ENCODE measurements around the gene PATE1. TPM values are rescaled to one million over a fixed set of nuclear protein-coding genes. Genes with fewer than 3 reads are reported as not detected.

Gene PATE1, protein sequence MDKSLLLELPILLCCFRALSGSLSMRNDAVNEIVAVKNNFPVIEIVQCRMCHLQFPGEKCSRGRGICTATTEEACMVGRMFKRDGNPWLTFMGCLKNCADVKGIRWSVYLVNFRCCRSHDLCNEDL
- not detected in 2 replicates for total RNA-seq

DNA sequence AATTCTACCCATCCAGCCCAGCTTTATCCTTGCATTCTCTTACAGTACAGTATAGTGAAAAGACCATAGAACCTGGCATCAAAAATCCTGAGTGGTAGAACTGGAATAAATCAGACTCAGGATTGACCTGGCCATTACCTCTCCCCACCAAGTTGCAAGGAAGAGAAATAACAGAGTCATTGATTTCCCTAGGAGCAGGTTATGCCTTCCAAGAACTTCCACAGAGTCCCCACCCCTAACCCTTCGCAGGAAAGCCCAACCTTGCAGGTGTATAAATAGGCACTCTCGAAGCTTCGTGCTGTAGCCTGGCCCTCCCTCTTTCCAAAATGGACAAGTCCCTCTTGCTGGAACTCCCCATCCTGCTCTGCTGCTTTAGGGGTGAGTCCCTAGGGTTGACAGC, at the start of gene PATE1:
TSS of gene PATE1 (plus strand) at position 301 of the 400 bp plus-strand sequence. CDS start at position 327, 26 bp downstream.

DNA sequence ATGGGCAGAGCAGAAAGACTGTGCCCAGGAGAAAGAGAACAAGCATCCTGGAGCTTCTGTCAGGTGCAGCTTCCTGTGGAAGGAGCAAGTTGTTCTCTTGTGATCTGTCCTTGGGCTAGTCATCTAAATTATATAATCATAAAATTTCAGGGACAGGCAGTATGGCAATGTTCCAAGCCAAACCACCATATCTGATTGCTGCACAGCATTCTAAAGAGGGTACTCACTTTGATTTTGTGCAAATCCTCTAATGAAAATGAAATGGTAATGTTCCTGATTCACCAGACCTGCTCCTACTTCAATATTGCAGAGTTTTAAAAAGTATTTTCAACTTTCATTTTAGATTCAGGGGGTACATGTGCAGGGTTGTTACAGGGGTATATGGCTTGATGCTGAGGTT, 32.6 kb downstream of the PATE1 start, which contains the start of gene PATE2:
TSS of gene PATE2 (minus strand) at position 101 of the 400 bp plus-strand sequence. CDS start at position 46, 55 bp downstream.

DNA sequence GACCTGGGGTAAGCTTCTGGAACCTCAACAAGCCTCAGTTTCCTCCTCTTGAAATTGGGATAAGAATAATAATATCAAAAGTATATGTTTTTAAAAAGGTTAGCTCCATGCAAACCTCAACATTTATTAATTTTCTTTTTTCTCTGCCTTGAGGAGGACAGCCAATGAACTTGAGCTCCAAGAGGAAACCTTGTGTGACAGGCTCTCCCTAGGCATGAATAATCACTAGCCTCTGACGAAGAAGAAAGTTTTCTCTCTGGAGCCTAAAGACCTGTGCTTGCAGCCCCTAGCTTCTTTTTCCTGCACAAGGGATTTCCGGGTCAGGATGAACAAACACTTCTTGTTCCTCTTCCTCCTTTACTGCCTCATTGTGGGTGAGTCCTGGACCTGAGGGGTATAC, 41.7 kb downstream of the PATE1 start, which contains the start of gene PATE3:
TSS of gene PATE3 (plus strand) at position 301 of the 400 bp plus-strand sequence. CDS start at position 326, 25 bp downstream.

Other genes starting within 250 kb of the PATE1 start
- 75.3 and 124 TPM in 2 replicates for gene EI24, start 176.8 kb upstream of the PATE1 start, total RNA-seq
- gene STT3A, start 153.4 kb upstream of the PATE1 start, total RNA-seq, result 348 and 594 TPM in 2 replicates
- 11.6 and 55.7 TPM in 2 replicates for gene CHEK1, start 121.1 kb upstream of the PATE1 start, total RNA-seq
- gene ACRV1, start 65.4 kb upstream of the PATE1 start, total RNA-seq, result not detected in 2 replicates
- gene PATE2, start 32.5 kb downstream of the PATE1 start, total RNA-seq, result 0.29 TPM in 1 of 2 replicates, not detected in the other
- gene PATE3, start 41.8 kb downstream of the PATE1 start, total RNA-seq, result not detected in 2 replicates
- gene PATE4, start 87.0 kb downstream of the PATE1 start, total RNA-seq, result not detected in 2 replicates
- gene HYLS1, start 141.4 kb downstream of the PATE1 start, total RNA-seq, result 2.8 and 11.5 TPM in 2 replicates
- 8.4 and 9.2 TPM in 2 replicates for gene PUS3, start 156.9 kb downstream of the PATE1 start, total RNA-seq
- not detected in 2 replicates for gene DDX25, start 158.2 kb downstream of the PATE1 start, total RNA-seq
- not detected in 2 replicates for gene VSIG10L2, start 199.8 kb downstream of the PATE1 start, total RNA-seq

Measured in placental pericyte (primary cell).